Glomerular visceral epithelial cell (primary cell): ENCODE results near the gene LAMP2.

Source experiments
- DNase-seq: peaks from one replicate; pipeline ENCODE4 v3.0.0-alpha.2; 2016; ENCODE audit errors: extremely low spot score

The LAMP2 gene

DNA sequence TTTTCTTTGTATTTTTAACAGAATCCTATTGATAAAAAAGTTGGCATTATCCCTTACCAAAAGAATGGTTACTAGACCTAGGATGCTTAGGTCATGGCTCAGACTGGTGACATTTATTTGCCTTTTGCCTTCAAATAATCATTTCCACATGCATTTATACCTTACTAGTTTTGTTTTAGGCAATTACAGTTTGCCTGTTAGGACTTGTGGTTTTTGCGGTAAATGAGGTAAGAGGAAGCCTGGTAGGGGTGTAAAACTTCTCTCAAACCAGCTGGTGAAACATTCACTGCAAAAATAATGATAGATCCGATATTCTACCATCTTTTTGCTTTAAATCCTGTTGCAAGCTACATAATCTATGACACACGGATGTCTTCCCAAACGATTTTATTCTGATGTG is 12.1 kb downstream of the LAMP2 start:
- peak; percentile 65 for DNase-seq

DNA sequence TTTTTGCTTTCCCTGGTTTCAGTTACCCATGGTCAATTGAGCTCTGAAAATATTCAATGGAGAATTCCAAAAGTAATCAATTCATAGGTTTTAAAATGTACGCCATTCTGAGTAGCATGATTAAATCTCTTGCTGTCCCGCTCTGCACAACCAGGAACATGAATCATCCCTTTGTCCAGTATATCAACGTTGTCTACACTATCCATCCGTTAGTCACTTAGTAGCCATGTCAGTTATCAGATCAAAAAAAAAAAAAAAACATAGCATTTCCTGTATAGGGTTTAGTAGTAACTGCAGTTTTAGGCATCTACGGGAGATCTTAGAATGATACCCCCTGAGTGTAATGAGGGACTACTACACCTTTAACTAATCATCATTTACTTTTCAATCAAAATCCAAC is 15.1 kb downstream of the LAMP2 start:
- DNase-seq, result no peak

- peak; percentile 7 for DNase-seq
Measured at GRCh38 chrX:120452131-120452530, 17.0 kb downstream of the LAMP2 start.

GRCh38 chrX:120450163-120450562 is 18.9 kb downstream of the LAMP2 start:
- no peak for DNase-seq

DNA sequence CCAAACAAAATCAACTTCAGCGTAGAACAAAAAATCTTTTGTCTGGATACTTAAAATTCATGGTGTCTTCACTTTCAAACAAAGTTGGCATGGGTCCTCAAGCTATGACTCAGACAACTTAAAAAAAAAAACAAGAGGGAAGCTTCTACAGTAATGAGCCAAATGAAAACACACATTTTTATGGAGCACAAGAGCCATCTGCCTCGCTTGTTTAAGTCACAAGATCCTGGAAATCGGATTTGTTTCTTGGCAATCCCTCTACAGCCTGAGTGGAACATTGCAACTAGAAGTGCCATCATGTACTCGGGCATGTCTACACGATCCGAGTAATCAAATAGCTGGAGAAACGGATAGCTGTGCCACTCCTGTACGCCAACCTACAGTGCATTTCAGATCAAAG is 22.6 kb downstream of the LAMP2 start:
- no peak for DNase-seq

DNA sequence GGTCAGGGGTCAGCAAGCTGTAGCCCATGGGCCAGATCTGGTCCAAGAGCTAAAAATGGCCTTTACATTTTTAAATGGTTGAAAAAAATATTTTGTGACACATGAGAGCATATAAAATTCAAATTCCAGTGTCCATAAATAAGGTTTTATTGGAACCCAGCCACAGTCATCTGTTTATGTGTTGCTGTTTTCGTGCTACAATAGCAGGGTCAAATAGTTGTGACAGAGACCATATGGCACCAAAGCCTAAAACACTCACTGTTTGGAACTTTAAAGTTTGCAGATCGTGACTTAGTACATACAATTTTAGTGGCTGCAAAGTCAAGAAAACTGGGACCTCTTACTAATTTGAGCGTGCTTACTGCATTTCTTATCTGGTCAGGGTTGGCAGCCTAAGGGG is 29.2 kb downstream of the LAMP2 start:
- DNase-seq, result no peak

GRCh38 chrX:120429776-120430540 is 39.1 kb downstream of the LAMP2 start:
- no peak for DNase-seq

GRCh38 chrX:120428309-120428708 is 40.8 kb downstream of the LAMP2 start:
- DNase-seq, result no peak

DNA sequence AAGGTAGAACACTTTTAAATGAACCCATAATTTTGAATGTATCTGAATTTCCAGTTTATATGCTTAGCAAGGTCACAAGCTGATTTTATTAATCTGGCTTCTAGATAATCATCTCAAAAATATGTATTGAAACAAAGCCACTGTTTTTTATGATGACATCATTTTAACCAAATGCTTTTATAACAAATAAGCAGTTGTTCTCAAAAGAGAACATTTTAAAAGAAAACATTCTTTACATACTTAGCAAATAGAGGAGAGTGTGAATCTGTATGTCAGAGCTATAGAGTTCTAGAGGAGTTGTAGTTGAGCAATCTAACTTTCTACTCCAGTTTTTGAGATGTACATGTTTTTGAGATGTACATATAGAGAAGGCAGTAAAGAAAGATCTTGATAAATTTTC is 42.5 kb downstream of the LAMP2 start:
- DNase-seq, result no peak

GRCh38 chrX:120419463-120419862 is 49.6 kb downstream of the LAMP2 start:
- DNase-seq, result no peak

GRCh38 chrX:120408168-120408567 is 60.9 kb downstream of the LAMP2 start:
- DNase-seq, result no peak

- DNase-seq, result no peak
Measured at GRCh38 chrX:120406638-120407037, 62.5 kb downstream of the LAMP2 start.

DNA sequence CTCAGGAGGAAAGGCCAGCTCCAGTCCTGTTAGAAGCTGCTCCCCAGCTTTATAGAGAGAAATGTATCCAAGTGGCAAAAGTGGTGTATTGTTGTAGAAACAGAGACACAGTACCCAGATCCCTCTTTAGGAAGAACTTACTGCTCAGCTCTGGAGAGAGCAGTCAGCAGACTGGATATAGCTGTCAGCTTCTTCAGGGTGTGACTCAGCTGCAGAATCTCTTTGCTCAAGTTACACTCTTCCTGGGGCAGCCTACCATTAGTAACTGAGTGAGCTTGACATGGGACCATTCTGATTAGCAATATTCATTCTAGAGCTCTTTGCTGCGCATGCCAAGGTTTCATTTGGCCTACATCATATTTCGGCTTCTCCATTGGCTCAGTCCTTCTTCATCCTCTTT is 66.7 kb downstream of the LAMP2 start:
- DNase-seq, result no peak

- DNase-seq, result no peak
Measured at GRCh38 chrX:120401301-120401700, 67.8 kb downstream of the LAMP2 start.

GRCh38 chrX:120380699-120381098 is 88.4 kb downstream of the LAMP2 start:
- peak; percentile 28 for DNase-seq

DNA sequence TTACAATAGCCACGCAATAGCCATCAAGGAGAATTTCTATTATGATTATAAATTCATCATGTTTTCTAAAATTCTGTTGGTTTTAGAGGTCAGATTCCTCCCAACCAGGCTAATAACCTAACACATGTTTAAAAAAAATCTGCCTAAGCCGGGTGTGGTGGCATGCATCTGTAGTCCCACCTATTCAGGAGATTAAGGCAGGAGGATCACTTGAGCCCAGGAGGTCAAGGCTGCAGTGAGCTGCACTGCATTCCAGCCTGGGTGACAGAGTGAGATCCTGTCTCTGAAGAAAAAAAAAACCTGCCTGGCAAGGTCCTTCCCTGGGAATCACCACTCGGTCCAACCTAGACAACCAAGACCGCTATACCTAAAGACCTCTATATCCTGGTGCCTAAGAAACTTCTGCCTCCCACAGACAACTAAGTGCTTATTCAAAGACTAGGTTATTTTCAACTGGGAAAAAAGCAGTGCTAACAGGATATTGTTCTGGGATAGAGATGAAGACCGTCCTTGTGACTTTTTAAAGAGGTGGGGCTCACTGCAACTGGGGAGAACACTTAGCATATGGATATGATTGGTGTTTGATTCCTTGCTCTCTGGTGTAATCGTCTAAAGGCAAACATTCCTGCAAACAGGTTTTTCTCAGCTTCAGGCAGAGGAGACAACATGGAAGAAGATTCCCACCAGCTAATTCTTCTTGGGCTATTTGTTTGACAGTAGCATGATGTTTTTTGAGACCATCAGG is 89.0 kb downstream of the LAMP2 start:
- no peak for DNase-seq

GRCh38 chrX:120378570-120378969 is 90.5 kb downstream of the LAMP2 start:
- no peak for DNase-seq
